ENCODE results near the gene BRWD1. TPM values are rescaled to one million over a fixed set of nuclear protein-coding genes. Genes with fewer than 3 reads are reported as not detected.

BRWD1 gene
- total and polyA plus RNA-seq, 3 donors from 2014 or later, result 32.8 to 123 (median 102) TPM

GRCh38 chr21:39188521-39189139 is 124.8 kb downstream of the BRWD1 start:
- WGBS, 2 donors, result 69 to 86% methylated on average over 2 of the region's 2 CpGs
- DNase-seq, result no peak
- no peak overlapping the region for H3K4me3 ChIP-seq
- TF ChIP-seq POLR2A (IDR thresholded peaks at IDR 0.05), result no peak
- no peak for TF ChIP-seq CTCF (IDR thresholded peaks at IDR 0.05)
- H3K4me1 ChIP-seq, result no peaks in the 10 kb centered on the region
- no peaks in the 10 kb centered on the region for H3K9me3 ChIP-seq
- no peaks in the 10 kb centered on the region for H3K27me3 ChIP-seq
- intact Hi-C loops (cut with DNase I; ENCODE audit: low total_unique reads), result loop anchor here (10.0 kb wide), 1 partner anchor 196 kb away; a partner anchor contains a TSS
- H3K36me3 ChIP-seq (ENCODE audit: low read depth, missing control alignments), result no peaks in the 10 kb centered on the region
- H3K27ac ChIP-seq, result no peak overlapping the region

- Histone ChIP-seq H3K9me3 (no peaks in the 10 kb centered on the region), H3K27me3 (no peaks in the 10 kb centered on the region), H3K4me1 (peaks cover 3% of the 10 kb centered on the region), H3K27ac (no peak overlapping the region), H3K36me3 (ENCODE audit: low read depth, missing control alignments) (no peaks in the 10 kb centered on the region), H3K4me3 (no peak overlapping the region)
- TF ChIP-seq CTCF (IDR thresholded peaks at IDR 0.05), result no peak
- 73 to 79% methylated on average over 5 of the region's 5 CpGs for WGBS, 2 donors
- DNase-seq, result no peak
- intact Hi-C loops (cut with DNase I; ENCODE audit: low total_unique reads), result loop anchor here (10.0 kb wide), 1 partner anchor 198 kb away; a partner anchor contains a TSS
Observed at GRCh38 chr21:39187141-39187540, 126.3 kb downstream of the BRWD1 start.

- intact Hi-C loops (cut with DNase I; ENCODE audit: low total_unique reads), result loop anchor here (10.0 kb wide), 1 partner anchor 198 kb away; a partner anchor contains a TSS
- Histone ChIP-seq H3K27ac (no peak overlapping the region), H3K4me1 (peaks cover 5% of the 10 kb centered on the region), H3K4me3 (no peak overlapping the region), H3K36me3 (ENCODE audit: low read depth, missing control alignments) (no peaks in the 10 kb centered on the region), H3K27me3 (no peaks in the 10 kb centered on the region), H3K9me3 (no peaks in the 10 kb centered on the region)
- no peak for DNase-seq
- no peak for TF ChIP-seq POLR2A (IDR thresholded peaks at IDR 0.05)
- no peak for TF ChIP-seq CTCF (IDR thresholded peaks at IDR 0.05)
Observed at GRCh38 chr21:39186676-39187075, 126.8 kb downstream of the BRWD1 start.

GRCh38 chr21:39185157-39185556 is 128.3 kb downstream of the BRWD1 start:
- H3K27me3 ChIP-seq, result no peaks in the 10 kb centered on the region
- no peak overlapping the region for H3K4me3 ChIP-seq
- H3K27ac ChIP-seq, result no peak overlapping the region
- no peaks in the 10 kb centered on the region for H3K36me3 ChIP-seq (ENCODE audit: low read depth, missing control alignments)
- peaks cover 5% of the 10 kb centered on the region for H3K4me1 ChIP-seq
- no peaks in the 10 kb centered on the region for H3K9me3 ChIP-seq
- TF ChIP-seq POLR2A (IDR thresholded peaks at IDR 0.05), result no peak
- TF ChIP-seq CTCF (IDR thresholded peaks at IDR 0.05), result no peak
- DNase-seq, result no peak
- intact Hi-C loops (cut with DNase I; ENCODE audit: low total_unique reads), result loop anchor here (10.0 kb wide), 1 partner anchor 200 kb away; a partner anchor contains a TSS
- WGBS, 2 donors, result 56 to 61% methylated on average over 2 of the region's 2 CpGs
